Fibroblast of skin of back (primary cell): ENCODE results near the gene SH2D4B.
"Not testable (repeated sequence)": the region's sequence is repeated elsewhere in the genome, so short reads cannot be mapped to it uniquely, and the experiment has no call there.

Experiments
- DNase-seq: peaks from one replicate; pipeline ENCODE4 v3.0.0-alpha.2; 2013

SH2D4B gene

GRCh38 chr10:80526218-80526617, 11.5 kb upstream of the SH2D4B start:
- no peak for DNase-seq

- DNase-seq: no peak
Observed at GRCh38 chr10:80526742-80527141, 11.0 kb upstream of the SH2D4B start.

GRCh38 chr10:80528185-80528700, 9.5 kb upstream of the SH2D4B start:
- DNase-seq: no peak

GRCh38 chr10:80528901-80529300, 8.8 kb upstream of the SH2D4B start:
- DNase-seq: no peak

- no peak for DNase-seq
Observed at GRCh38 chr10:80529604-80530003, 8.1 kb upstream of the SH2D4B start.

GRCh38 chr10:80530251-80530650, 7.5 kb upstream of the SH2D4B start:
- peak; percentile 19 for DNase-seq

GRCh38 chr10:80530816-80531215, 6.9 kb upstream of the SH2D4B start:
- DNase-seq: no peak

GRCh38 chr10:80532571-80532970, 5.1 kb upstream of the SH2D4B start:
- no peak for DNase-seq

- not testable (repeated sequence) for DNase-seq
Observed at GRCh38 chr10:80534059-80534458, 3.6 kb upstream of the SH2D4B start.

- DNase-seq: not testable (repeated sequence)
Observed at GRCh38 chr10:80534646-80535045, 3.1 kb upstream of the SH2D4B start.

GRCh38 chr10:80535671-80536360, 1.9 kb upstream of the SH2D4B start:
- peak; percentile 32 for DNase-seq

- no peak for DNase-seq
Observed at GRCh38 chr10:80536361-80536835, 1.3 kb upstream of the SH2D4B start.

GRCh38 chr10:80537086-80537735, 491 bp upstream of the SH2D4B start:
- DNase-seq: no peak

- no peak for DNase-seq
Observed at GRCh38 chr10:80538481-80539185, 931 bp downstream of the SH2D4B start.

- DNase-seq: no peak
Observed at GRCh38 chr10:80539421-80540031, 1.8 kb downstream of the SH2D4B start.

GRCh38 chr10:80540136-80540535, 2.4 kb downstream of the SH2D4B start:
- DNase-seq: no peak

- DNase-seq: no peak
Observed at GRCh38 chr10:80540618-80540980, 2.9 kb downstream of the SH2D4B start.

GRCh38 chr10:80540981-80541750, 3.5 kb downstream of the SH2D4B start:
- DNase-seq: no peak

- peak; percentile 52 for DNase-seq
Observed at GRCh38 chr10:80542053-80542452, 4.4 kb downstream of the SH2D4B start.

- DNase-seq: no peak
Observed at GRCh38 chr10:80542652-80543318, 5.1 kb downstream of the SH2D4B start.

- not testable (repeated sequence) for DNase-seq
Observed at GRCh38 chr10:80543319-80543672, 5.6 kb downstream of the SH2D4B start.
